B cell (primary cell): Measurements from ENCODE around the gene NOL11.

Experiments used
- CTCF ChIP-seq: fragments of 200-600 bp; IDR thresholded peaks from one replicate; pipeline ENCODE4 v1.8.0; 2022; ENCODE audit warnings: antibody characterized with exemption, mild to moderate bottlenecking
- EZH2 ChIP-seq: IDR thresholded peaks from 2 replicates; pipeline ENCODE4 v1.6.1; 2012; ENCODE audit warnings: borderline replicate concordance, low read depth, mild to moderate bottlenecking, moderate library complexity, low read length; ENCODE audit not compliant: insufficient read depth, poor library complexity, severe bottlenecking

- TF ChIP-seq CTCF (no peak), EZH2 (no peak)
Measured at GRCh38 chr17:67729903-67730302, 12.2 kb downstream of the NOL11 start.
